ENCODE data around the gene NOP53.

DNA sequence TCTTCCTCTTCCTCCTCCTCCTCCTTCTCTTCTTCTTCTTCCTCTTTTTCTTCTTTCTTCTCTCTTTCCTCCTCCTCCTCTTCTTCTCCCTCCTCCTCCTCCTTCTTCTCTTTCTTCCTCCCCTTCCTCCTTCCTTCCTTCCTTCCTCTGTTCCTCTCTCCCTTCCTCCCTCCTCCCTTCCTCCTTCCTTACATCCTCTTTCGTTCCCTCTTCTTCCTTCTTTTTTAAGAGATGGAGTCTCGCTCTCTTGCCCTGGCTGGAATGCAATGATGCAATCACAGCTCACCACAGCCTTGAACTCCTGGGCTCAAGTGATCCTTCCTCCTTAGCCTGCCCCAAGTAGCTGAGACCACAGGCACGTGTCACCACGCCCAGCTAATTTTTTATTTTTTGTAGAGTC, 18.9 kb upstream of the NOP53 start:
- TF ChIP-seq, protein P1, sequence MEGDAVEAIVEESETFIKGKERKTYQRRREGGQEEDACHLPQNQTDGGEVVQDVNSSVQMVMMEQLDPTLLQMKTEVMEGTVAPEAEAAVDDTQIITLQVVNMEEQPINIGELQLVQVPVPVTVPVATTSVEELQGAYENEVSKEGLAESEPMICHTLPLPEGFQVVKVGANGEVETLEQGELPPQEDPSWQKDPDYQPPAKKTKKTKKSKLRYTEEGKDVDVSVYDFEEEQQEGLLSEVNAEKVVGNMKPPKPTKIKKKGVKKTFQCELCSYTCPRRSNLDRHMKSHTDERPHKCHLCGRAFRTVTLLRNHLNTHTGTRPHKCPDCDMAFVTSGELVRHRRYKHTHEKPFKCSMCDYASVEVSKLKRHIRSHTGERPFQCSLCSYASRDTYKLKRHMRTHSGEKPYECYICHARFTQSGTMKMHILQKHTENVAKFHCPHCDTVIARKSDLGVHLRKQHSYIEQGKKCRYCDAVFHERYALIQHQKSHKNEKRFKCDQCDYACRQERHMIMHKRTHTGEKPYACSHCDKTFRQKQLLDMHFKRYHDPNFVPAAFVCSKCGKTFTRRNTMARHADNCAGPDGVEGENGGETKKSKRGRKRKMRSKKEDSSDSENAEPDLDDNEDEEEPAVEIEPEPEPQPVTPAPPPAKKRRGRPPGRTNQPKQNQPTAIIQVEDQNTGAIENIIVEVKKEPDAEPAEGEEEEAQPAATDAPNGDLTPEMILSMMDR (IDR thresholded peaks at IDR 0.05), result no peak
- TF ChIP-seq, protein P2, sequence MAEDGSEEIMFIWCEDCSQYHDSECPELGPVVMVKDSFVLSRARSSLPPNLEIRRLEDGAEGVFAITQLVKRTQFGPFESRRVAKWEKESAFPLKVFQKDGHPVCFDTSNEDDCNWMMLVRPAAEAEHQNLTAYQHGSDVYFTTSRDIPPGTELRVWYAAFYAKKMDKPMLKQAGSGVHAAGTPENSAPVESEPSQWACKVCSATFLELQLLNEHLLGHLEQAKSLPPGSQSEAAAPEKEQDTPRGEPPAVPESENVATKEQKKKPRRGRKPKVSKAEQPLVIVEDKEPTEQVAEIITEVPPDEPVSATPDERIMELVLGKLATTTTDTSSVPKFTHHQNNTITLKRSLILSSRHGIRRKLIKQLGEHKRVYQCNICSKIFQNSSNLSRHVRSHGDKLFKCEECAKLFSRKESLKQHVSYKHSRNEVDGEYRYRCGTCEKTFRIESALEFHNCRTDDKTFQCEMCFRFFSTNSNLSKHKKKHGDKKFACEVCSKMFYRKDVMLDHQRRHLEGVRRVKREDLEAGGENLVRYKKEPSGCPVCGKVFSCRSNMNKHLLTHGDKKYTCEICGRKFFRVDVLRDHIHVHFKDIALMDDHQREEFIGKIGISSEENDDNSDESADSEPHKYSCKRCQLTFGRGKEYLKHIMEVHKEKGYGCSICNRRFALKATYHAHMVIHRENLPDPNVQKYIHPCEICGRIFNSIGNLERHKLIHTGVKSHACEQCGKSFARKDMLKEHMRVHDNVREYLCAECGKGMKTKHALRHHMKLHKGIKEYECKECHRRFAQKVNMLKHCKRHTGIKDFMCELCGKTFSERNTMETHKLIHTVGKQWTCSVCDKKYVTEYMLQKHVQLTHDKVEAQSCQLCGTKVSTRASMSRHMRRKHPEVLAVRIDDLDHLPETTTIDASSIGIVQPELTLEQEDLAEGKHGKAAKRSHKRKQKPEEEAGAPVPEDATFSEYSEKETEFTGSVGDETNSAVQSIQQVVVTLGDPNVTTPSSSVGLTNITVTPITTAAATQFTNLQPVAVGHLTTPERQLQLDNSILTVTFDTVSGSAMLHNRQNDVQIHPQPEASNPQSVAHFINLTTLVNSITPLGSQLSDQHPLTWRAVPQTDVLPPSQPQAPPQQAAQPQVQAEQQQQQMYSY (CRISPR knock-in tag; IDR thresholded peaks at IDR 0.05), result no peak
- TF ChIP-seq KAT7 (CRISPR knock-in tag; IDR thresholded peaks at IDR 0.05; ENCODE audit: borderline replicate concordance), result no peak

All from WTC11 (cell line).